Left ventricle myocardium superior (tissue), 1 donor: ENCODE results near the gene ARMH3. TPM values are rescaled to one million over a fixed set of nuclear protein-coding genes. Genes with fewer than 3 reads are reported as not detected.
"Not testable (repeated sequence)": the region's sequence is repeated elsewhere in the genome, so short reads cannot be mapped to it uniquely, and the experiment has no call there.

ENCODE experiments used
- ATAC-seq: fragments of 200-7000 bp; cut with Tn5 transposase; one replicate; pipeline ENCODE4 v1.9.1; 2020; ENCODE audit warnings: mild to moderate bottlenecking, moderate library complexity
- DNase-seq: peaks from one replicate; pipeline ENCODE4 v3.0.0-alpha.2; 2020
- intact Hi-C: fragments of 100-400 bp; cut with micrococcal nuclease; formaldehyde crosslinking; loops from one replicate; pipeline ENCODE4 v1.11.0; 2022
- total RNA-seq: library from RNA; stranded (reverse); fragmentation: NEBNext Ultra II Directional; extraction: Animal tissue kit (Norgen Biotek cat#: 25700); gene quantifications from one replicate; pipeline ENCODE4 v1.2.1, GENCODE V29; 2021
- donor health status: DM: no; HTN: yes; CAD: no; lungs with severe emphysema.

The ARMH3 gene
- total RNA-seq, 1 donor from 2014 or later: 49.0 TPM

- ATAC-seq, DNase-seq, intact Hi-C loops: not testable (repeated sequence)
These were observed 909 bp downstream of the ARMH3 start for GRCh38 chr10:102054881-102055646.

- no peak for DNase-seq
- intact Hi-C loops: no loop called here
- no peak for ATAC-seq
These were observed 9.9 kb downstream of the ARMH3 start for GRCh38 chr10:102046095-102046494.

- intact Hi-C loops: no loop called here
- ATAC-seq: no peak
- no peak for DNase-seq
These were observed 10.7 kb downstream of the ARMH3 start for GRCh38 chr10:102045292-102045691.

- intact Hi-C loops: no loop called here
- ATAC-seq (no peak), DNase-seq (no peak)
These were observed 15.5 kb downstream of the ARMH3 start for GRCh38 chr10:102040305-102041050.

GRCh38 chr10:102038410-102038809 lies 17.6 kb downstream of the ARMH3 start:
- ATAC-seq (no peak), DNase-seq (no peak)
- intact Hi-C loops: no loop called here

GRCh38 chr10:102035807-102036206 lies 20.2 kb downstream of the ARMH3 start:
- intact Hi-C loops, ATAC-seq, DNase-seq: not testable (repeated sequence)

- DNase-seq (no peak), ATAC-seq (no peak)
- intact Hi-C loops: no loop called here
These were observed 22.2 kb downstream of the ARMH3 start for GRCh38 chr10:102033787-102034186.

- DNase-seq: no peak
- intact Hi-C loops: no loop called here
- ATAC-seq: no peak
These were observed 28.7 kb downstream of the ARMH3 start for GRCh38 chr10:102027261-102027660.

GRCh38 chr10:102024799-102025198 lies 31.2 kb downstream of the ARMH3 start:
- DNase-seq (no peak), ATAC-seq (no peak)
- intact Hi-C loops: no loop called here

- ATAC-seq (no peak), DNase-seq (no peak)
- intact Hi-C loops: no loop called here
These were observed 35.0 kb downstream of the ARMH3 start for GRCh38 chr10:102020938-102021337.

- ATAC-seq (peak; percentile 57), DNase-seq (no peak)
- intact Hi-C loops: no loop called here
These were observed 38.7 kb downstream of the ARMH3 start for GRCh38 chr10:102017295-102017694.

GRCh38 chr10:102016416-102016815 lies 39.6 kb downstream of the ARMH3 start:
- DNase-seq (no peak), ATAC-seq (no peak)
- intact Hi-C loops: no loop called here

GRCh38 chr10:102010961-102011360 lies 45.0 kb downstream of the ARMH3 start:
- DNase-seq (no peak), ATAC-seq (no peak)
- intact Hi-C loops: loop anchor here (5.0 kb wide), 1 partner anchor 174 kb away; no protein-coding TSS in a partner anchor

GRCh38 chr10:102009801-102010425 lies 46.1 kb downstream of the ARMH3 start:
- DNase-seq: no peak

GRCh38 chr10:102007796-102008195 lies 48.2 kb downstream of the ARMH3 start:
- DNase-seq: no peak
- no peak for ATAC-seq
- intact Hi-C loops: loop anchor here (2.0 kb wide), 1 partner anchor 119 kb away; no protein-coding TSS in a partner anchor

More at GRCh38 chr10:102009801-102010425, 46.1 kb downstream of the ARMH3 start:
- intact Hi-C loops: loop anchor here (2.0 to 5.0 kb wide), 2 partner anchors 121 to 173 kb away; no protein-coding TSS in a partner anchor
- ATAC-seq: peak; percentile 95

- ATAC-seq, DNase-seq, intact Hi-C loops: not testable (repeated sequence)
These were observed 48.9 kb downstream of the ARMH3 start for GRCh38 chr10:102007031-102007430.

- intact Hi-C loops: no loop called here
- ATAC-seq (no peak), DNase-seq (no peak)
These were observed 51.6 kb downstream of the ARMH3 start for GRCh38 chr10:102004376-102004775.

- DNase-seq (no peak), ATAC-seq (no peak)
- intact Hi-C loops: no loop called here
These were observed 52.4 kb downstream of the ARMH3 start for GRCh38 chr10:102003541-102003940.

GRCh38 chr10:102001435-102002068 lies 54.4 kb downstream of the ARMH3 start:
- no peak for DNase-seq
- intact Hi-C loops: no loop called here
- no peak for ATAC-seq
